CD1c-positive myeloid dendritic cell (primary cell): Measurements from ENCODE around the gene ADM.

Source experiments
- DNase-seq: peaks from one replicate; pipeline ENCODE4 v3.0.0-alpha.2; 2016; ENCODE audit errors: extremely low spot score

ADM gene

DNA sequence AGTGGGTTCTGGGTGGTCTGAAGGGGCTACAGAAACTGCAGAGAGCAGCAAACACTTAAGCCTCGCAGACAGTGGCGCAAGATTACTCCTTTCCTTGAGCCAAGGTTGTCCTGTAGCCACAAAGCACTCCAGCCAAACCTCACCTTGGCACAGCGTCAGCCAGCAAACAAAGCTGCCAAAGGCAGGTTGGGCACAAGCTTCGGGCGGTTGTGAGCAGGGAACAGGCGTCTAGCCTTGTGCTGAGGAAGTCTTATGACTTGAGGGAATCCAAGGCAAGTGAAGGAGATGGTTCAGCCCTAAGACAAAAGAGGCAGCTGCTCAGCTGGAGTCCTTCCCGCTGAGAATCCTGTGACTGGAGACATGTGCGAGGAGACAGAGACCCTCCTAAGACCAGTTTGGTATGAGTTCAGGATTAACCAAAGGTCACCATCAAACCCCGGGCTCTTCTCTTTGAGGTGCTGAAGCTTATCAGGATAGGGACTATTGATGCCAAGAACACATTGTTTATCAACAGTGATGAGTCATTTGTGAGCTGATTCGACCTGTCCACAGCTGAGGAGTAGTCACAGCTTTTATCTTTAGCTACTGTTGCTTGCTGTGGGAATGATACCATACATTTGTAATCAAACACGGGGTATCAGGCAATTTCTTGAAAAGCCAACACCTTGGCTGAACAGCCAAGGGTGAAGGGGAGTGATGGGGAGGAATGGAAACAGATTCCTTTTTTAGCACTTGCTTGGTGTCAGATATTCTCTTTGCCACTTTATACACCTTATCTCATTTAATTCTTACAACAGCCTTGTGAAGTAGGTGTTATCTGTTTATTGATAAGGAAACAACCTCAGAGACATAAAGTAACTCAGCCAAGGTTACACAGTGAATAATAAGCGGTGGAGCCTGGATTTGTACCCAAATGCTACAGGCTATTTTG is 4.6 kb downstream of the ADM start:
- DNase-seq, result no peak

DNA sequence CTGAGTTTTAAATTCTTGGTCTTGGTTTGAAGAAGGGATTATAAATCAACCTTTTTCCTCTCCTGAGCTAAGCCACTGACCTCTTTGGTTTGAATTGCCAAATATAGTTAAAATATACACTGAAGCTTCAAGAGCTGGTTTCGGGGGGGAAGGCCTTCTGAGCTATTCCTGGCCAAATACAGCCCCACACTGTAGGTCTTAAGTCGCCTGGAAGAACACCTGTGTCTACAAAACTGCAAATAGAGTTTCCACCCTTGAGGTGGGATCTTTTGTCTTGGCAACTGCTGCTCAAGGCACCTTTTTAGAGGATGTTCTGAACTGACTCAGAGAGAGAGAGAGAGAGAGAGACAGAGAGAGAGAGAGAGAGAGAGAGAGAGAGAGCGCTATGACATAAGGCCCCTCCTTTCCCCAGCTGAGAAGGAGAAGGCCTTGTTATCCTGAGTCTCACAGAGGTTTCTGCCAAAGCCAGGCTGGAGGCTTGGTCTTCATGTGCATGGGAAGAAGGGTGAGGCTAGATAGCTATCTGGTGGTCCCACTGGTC is 5.5 kb downstream of the ADM start:
- DNase-seq, result no peak

DNA sequence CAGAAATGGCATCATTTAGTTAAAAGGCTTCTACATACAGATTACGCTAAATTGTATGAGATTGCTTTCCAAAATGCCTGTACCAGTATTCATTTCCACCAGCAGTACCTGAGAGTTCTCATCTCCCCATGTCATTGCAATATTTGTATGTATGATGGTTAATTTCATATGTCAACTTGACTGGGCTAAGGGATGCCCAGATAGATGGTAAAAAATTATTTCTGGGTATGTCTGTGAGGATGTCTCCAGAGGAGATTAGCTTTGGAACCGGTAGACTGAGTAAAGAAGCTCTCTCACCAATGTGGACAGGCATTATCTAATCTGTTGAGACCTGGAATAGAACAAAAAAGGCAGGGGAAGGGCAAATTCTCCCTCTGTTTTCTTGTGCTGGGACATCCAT is 6.9 kb downstream of the ADM start:
- DNase-seq, result no peak

DNA sequence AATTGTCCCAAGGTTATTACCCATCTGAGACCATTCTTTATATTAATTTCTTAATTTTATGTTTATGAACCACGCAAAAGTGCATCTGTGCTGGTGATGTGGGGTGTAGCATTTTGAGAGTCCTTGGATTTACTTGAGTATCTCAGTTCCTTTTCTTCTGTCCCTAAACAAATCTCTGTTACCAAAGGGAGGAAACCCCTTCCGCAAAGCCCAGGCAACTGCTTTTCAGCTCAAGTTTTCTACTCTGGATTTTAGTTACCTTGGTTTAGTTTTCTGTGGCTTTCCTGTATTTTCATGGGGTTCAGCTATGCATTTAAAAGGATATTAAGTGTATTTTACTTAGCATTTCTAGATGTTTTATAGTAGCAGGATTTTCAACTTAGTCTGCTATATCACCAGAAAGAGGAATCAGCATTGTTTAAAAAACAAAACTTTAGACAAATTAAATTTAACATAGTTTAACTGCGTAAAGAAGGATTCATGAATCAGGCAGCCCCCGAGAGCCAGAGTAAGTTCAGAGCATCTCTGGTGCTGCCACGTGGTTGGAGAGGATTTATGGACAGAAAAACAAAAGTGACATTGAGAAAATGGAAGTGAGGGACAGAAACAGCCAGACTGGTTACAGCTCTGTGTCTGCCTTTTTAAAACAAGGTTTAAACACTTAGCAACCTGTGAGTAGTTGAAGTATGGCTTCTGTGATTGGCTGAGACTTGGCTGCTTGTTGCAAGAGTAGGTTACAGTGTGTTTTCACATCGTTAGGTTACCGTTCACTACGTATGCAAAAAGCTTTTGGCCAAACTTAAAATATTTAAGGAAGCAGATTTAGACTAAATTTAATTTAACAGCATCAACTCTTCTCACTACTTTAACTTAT is 9.6 kb downstream of the ADM start:
- peak; percentile 75 for DNase-seq

DNA sequence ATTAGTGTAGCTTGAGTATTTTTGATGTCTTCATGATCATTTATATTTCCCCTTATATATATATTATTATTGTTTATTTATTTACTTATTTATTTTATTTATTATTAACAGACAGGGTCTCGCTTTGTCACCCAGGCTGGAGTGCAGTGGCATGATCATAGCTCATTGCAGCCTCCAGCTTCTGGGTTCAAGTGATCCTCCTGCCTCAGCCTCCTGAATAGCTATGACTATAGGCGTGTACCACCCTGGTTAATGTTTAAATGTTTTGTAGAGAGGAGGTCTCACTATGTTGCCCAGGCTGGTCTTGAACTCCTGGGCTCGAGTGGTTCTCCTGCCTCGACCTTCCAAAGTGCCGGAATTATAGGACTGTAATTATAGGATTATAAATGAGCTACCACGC is 10.2 kb downstream of the ADM start:
- DNase-seq, result no peak

DNA sequence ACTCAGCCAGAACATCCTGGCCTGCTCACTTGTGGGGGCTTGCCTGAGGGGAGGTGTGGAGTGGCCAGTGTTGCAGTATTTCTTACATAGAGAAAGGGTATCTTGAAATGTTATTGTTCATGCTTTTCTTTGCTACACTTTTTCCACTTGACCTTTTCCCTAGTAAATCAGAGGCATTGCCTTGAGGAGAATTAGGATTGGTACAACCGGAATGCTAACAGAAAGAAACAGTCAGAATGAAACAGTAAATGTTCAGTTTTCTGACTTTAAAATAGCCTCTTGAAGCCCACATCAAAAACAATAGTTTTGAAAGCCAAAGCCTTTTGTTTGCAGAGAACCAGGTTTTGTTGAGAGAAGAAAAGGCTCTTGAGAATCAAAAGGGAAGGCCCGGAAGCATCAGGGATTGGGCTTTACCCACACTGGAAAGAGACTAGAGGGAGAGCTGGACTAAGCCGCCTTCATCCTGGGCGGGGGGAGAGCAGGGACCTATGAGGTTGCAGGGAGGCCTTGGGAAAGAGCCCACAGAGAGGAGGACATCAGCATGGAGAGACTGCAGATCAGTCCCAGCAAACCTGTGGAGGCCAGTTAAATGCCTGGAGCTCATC is 12.4 kb downstream of the ADM start:
- DNase-seq, result no peak

DNA sequence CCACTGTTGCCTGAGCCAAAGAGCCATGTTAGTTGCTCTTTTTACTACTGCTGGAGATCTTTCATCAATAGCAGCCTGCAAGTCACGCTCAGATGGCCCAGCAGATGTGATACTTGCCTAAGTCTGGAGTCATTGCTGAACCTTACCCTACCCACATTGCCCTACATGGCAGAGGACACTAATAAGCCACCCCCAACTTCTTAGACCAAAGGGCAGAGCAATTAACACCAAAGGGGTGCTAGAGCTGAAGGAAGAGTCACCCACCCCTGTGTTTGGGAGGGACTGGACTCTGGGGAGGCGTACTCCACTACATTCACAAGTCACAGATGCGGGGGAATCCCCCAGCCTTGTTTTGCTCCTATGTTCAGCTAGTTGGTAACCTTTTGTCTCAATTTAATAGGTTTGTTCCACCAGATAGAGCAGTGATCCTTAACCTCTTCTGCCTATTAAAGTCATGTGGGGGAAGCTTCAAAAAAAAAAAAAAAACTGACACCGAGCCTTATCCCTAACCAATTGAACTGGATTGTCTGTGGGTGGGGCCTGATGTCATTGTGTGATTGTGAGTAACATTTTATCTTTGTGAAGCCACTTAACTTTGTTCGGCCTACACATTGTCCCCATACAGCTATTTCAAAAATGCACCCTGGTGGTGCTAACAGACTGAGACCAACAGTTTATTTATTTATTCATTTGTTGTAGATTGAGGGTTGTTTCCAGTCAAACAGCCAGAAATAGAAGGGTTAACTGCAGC is 13.1 kb downstream of the ADM start:
- DNase-seq, result no peak

DNA sequence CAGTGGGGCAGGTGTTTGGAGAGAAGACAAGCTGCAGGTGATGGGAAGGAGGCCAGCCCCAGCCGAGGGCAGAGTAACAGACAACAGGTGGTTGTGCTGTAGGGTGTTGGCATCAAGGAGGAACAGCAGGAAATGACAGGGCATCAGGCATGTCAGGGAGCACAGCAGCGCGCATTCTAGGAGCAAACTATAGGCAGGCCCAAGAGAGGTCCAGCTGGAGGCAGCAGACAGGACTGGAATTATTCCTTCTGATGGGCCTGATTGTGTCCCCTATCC is 13.6 kb downstream of the ADM start:
- no peak for DNase-seq

DNA sequence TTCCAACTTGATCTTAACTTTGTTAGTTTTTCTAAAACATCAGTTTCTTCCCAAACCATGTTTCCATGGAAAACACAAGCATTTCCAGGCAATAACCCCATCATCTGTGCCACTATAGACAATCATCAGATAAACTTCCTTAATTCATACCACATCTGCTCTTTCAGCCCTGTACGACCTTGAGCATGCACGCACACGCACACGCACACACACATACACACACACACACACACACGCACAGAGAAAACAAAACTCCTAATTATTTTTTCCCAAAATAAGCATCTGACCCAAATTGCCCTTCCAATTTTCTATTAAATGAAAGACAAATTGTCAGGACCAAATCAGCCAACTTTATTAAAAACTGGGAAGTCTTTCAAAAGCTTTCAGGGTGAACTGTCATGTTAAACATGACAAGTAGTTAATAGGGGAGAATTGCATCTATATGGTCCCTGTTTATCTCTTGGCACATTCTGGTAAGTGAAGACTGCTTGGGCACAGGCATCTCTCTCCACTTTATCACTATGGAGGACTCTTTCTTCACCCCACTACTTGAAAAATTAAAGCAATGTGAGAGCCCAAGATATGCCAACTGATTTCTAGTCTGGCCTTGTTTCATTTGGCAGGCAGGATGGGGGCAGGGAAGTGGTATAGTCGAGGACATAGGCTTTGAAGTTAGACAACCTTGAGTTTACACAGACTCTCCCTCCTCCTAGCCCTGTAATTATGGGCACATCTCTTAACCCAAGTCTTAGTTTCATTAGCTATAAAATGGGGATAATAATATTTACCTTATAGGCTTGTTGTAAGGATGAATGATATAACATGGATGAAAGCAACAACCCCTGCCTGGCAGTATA is 15.1 kb downstream of the ADM start:
- DNase-seq, result no peak

DNA sequence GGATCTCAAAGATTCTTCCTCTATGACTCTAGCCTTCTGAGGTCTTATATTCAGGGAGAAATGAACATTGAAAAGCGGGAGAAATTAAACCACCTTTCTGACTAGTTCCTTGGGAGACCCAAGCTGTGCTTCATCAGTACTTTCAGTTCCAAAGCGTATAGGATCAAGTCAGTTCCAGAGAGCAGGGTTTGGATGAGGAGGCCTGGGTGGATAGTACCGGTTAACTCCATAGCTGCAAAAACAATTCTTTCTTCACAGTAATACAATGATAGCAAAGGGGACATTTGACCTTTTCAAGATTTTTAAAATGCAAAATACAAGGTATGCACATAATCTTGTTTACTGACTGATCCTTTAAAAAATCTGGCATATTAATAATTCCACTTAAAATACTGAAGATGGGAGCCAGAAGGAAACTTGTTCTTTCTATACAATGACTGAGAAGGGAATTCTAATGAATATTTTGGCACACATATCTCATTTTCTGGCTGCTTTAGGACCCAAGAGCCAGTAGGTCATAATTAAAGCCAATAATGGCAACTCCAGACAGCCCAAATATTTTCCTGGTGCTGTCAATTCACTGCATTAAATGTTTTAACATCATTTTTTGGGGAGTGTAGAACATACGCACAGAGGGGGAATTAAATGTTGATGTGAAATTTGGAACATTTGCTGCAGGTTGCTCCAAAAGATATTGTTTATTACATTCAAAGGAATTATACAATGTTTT is 16.0 kb downstream of the ADM start:
- DNase-seq, result no peak

DNA sequence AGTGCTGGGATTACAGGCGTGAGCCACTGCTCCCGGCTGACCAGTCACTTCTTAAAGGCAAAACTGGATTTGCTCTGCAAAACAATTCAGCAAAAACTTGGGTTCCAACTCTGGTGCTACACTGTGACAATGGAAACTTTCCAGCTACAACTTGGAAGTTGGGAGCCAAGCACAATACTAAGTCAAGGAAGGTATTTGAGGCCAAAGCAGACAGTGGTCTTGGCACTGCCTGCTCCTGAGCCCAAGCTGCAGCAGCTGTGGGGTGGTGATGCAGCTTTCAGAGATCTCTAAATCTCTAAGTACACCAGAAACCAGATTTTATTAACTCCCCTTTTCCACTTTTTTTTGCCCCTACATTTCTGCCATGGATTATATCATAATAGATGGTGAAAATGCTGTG is 17.5 kb downstream of the ADM start:
- no peak for DNase-seq

DNA sequence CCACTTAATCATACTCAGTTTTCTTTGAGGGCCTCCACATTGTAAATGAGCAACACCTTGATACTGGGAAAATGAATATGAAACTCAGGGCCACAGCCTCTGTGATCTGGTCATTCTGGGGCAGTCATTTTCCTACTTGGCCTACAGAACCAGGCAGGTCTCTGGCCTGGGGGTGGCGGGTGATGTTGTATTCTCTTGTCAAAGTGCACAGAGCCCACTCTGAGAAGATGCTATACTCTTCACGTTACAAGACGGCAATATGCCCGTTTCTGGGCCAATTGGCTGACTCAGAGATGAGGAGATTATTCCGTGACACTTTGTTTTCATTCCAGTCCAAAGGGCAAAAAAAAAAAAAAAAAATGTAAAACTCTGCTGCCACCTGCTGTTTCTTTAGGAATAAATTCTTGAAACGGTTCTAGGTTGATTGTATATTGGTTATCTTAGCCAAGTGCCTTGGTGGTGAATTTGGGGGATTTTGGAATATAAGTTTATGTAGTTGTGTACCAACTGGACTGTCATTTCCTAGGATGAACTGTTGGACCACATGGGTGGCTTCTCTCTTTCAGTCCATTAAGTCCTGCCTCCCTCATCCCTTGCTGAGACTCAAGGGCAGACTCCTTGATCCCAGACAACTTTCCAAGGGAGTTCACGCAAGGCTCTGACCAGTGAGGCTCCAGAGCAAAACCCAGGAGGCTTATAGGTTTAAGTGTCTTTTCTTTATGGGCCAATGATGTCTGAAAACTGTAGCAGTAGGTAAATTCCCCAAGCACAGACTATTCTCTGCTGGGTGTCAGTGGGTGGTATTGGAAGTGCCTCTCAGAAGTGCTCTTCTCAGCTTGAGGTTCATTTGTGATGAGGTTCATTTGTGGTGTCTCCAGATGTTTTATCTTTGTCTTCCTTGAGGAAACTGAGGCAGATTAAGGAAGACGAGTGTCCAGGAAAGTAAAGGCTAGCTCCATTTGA is 18.2 kb downstream of the ADM start:
- peak; percentile 79 for DNase-seq

DNA sequence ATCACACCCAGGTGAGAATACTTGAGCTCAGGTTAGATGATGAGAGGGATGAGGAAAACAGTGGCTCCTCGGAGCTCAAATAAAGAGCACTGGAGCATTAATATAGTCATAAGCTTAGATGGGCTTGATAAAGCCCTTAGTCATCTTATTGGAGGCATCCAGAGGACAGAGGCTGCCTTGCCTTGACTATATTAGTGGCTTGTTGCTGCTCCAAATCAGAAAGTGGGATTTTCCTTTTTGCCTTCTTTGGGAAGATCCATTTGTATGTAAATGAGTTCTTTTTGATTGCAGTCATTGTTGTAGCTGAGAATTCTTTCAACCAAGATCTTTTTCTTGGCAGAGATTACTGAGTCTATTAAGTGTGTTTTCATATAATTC is 18.9 kb downstream of the ADM start:
- no peak for DNase-seq

DNA sequence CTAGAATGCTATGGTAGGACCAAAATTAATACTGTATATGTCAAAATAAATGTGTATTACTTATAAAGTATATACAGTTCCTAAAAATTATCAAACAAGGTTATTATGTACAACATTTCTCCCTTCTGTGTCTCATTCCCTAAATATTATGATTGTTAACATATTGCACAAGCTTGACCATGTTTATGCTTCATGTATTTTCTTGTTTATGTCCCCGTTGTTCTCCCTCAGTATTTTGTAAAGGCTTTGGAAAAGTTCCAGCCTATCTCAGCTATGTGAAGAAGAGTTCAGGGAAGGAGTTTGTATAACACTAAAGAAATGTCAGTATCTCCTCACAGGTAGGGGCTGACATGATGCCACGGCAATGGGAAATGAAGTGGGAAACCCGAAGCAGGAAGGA is 19.6 kb downstream of the ADM start:
- DNase-seq, result no peak

DNA sequence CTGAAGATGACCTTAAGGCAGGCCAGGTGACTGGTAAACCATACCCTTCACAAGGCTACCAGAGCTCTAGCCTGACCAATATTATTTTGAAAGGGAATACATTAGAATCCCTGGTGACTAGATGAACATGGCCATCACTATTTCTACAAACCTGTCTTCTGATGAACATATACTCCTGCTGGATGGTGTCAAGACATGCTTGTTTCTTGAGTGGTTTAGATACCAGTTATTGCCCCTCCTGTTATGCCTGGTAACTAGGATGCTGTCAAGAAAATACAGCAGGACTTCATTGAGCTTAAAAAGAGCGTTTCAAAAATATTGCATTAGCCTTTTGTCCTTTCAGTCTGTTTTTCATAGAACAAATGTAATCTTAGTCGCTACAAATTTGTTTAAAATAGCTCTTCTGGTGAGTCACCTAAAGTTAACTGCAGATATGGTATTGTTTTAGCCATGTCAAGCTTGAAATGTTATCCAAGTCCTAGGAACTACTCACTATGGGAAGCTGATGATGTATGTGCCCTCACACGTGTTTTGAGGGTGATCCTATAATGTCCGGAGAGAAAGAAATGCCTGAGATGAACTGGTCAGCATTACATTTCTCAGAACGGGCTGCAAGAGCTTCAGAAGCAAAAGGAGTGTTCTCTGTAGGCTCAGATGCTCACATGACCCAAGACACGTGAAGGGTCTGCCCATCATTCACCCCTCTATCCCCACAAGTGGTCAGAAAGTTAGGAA is 20.6 kb downstream of the ADM start:
- no peak for DNase-seq

DNA sequence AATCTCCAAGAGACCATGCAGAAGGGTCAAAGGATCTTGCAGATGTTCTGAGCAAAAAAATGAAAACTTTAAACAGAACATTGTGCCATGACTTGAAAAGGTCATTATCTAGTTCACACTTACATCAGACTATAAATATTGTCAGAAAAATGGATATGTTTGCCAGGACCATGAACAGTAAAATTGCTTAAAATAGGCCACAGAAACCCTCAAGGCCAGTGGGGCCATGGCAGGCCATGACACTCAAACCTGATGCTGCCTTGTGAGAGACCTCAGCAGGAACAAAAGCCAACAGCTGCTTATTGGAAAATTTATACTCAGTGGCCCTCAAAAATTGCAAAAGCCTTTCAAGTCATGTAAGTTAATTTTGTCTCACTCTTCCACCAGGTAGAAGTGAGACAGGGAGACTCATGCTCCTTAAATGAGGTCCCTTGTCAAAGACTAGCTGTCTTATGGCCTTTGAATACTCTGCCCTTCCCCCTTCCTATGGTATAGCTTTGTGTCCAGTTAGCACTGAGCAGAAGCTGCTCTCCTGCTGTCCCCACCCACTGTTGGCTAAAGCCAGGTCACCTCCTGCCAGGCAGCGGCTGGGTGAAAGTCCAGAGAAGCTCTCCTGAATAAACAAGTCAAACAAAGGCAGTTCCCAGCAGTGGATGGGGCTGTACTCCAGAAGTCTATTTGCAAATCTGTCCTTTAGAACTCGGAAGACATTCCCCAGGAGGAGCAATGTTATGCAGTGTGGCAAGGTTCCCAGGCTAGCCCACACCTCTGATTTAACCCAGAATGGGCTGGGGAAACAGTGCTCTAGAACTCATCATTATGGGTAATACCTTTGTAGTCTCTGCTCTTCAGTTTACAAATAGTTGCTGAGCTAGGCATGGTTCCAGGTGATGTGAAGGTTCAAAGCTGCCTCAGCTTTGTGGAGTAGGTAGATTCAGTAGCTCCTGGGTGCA is 21.4 kb downstream of the ADM start:
- DNase-seq, result no peak

DNA sequence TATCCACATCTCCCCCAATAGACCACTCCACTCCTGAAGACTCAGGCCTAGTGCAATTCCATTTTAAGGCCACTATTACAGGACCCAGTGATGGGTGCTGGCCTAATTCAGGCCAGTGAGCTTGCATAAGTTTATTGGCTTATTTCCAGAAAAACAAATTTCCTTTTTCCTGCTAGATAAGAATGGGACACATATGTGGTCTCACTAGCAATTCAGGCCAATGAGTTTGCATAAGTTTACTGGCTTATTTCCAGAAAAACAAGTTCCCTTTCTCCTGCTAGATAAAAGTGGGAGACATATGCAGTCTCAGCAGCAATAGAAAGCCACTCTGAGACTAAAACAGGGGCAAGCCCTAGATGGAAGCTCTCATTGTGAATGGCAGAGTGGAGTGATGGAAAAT is 22.4 kb downstream of the ADM start:
- DNase-seq, result peak; percentile 56
